Neural progenitor cell (in vitro differentiated cells): ENCODE measurements around the gene RAB36. TPM values are rescaled to one million over a fixed set of nuclear protein-coding genes. Genes with fewer than 3 reads are reported as not detected.

ENCODE experiments used
- DNase-seq: peaks from one replicate; pipeline ENCODE4 v3.0.0-alpha.2; 2016; ENCODE audit warnings: low spot score
- H2AFZ ChIP-seq: fragments of 200-600 bp; sonication (generic); replicated peaks from 2 replicates; pipeline ENCODE4 v1.6.1; 2016; ENCODE audit warnings: antibody characterized with exemption
- H3F3A ChIP-seq: fragments of 200-600 bp; sonication (generic); 2 replicates; pipeline ENCODE4 v1.6.1; 2016; ENCODE audit warnings: antibody characterized with exemption, low read depth
- H3K27ac ChIP-seq: fragments of 200-600 bp; sonication (generic); 2 replicates; pipeline ENCODE4 v1.5.1; 2016; ENCODE audit warnings: mild to moderate bottlenecking
- H3K27me3 ChIP-seq: fragments of 200-600 bp; sonication (generic); 2 replicates; pipeline ENCODE4 v1.6.1; 2016; ENCODE audit warnings: mild to moderate bottlenecking, moderate library complexity
- H3K36me3 ChIP-seq: fragments of 200-600 bp; sonication (generic); 2 replicates; pipeline ENCODE4 v1.5.1; 2016
- H3K4me1 ChIP-seq: fragments of 200-600 bp; sonication (generic); 2 replicates; pipeline ENCODE4 v1.6.1; 2016; ENCODE audit warnings: mixed run types
- H3K4me2 ChIP-seq: fragments of 200-600 bp; sonication (generic); 2 replicates; pipeline ENCODE4 v1.6.1; 2016
- H3K4me3 ChIP-seq: fragments of 200-600 bp; sonication (generic); 2 replicates; pipeline ENCODE4 v1.5.1; 2016
- H3K79me2 ChIP-seq: fragments of 200-600 bp; sonication (generic); 2 replicates; pipeline ENCODE4 v1.6.1; 2016; ENCODE audit warnings: low read depth
- H3K9ac ChIP-seq: fragments of 200-600 bp; sonication (generic); 2 replicates; pipeline ENCODE4 v1.6.1; 2016
- H3K9me3 ChIP-seq: fragments of 200-600 bp; sonication (generic); 2 replicates; pipeline ENCODE4 v1.5.1; 2016; ENCODE audit warnings: low read depth
- H4K20me1 ChIP-seq: fragments of 200-600 bp; sonication (generic); 2 replicates; pipeline ENCODE4 v1.6.1; 2016; ENCODE audit warnings: low read depth
- H3K27ac Mint-ChIP-seq: 3 replicates; pipeline ENCODE4 v1.8.0; 2021; ENCODE audit warnings: mixed read lengths
- H3K27me3 Mint-ChIP-seq: 2 replicates; pipeline ENCODE4 v1.8.0; 2022; ENCODE audit warnings: low read depth, mild to moderate bottlenecking, inconsistent platforms, moderate library complexity, mixed read lengths; ENCODE audit not compliant: insufficient read depth
- H3K36me3 Mint-ChIP-seq: 3 replicates; pipeline ENCODE4 v1.8.0; 2021; ENCODE audit warnings: mixed read lengths
- H3K4me1 Mint-ChIP-seq: 3 replicates; pipeline ENCODE4 v1.8.0; 2021; ENCODE audit warnings: mixed read lengths
- H3K4me3 Mint-ChIP-seq: 3 replicates; pipeline ENCODE4 v1.8.0; 2021; ENCODE audit warnings: mild to moderate bottlenecking, moderate library complexity, mixed read lengths
- H3K9me3 Mint-ChIP-seq: 3 replicates; pipeline ENCODE4 v1.8.0; 2020; ENCODE audit warnings: mixed read lengths
- CTCF ChIP-seq: fragments of 200-600 bp; sonication (generic); IDR thresholded peaks from 2 replicates; pipeline ENCODE4 v1.5.1; 2017; ENCODE audit warnings: antibody characterized with exemption, mild to moderate bottlenecking
- EZH2 ChIP-seq: fragments of 200-600 bp; sonication (generic); IDR thresholded peaks from 2 replicates; pipeline ENCODE4 v1.6.1; 2017; ENCODE audit warnings: antibody characterized with exemption, mild to moderate bottlenecking, moderate library complexity
- EZH2phosphoT487 ChIP-seq: fragments of 200-600 bp; sonication (generic); IDR thresholded peaks from 2 replicates; pipeline ENCODE4 v1.6.1; 2017; ENCODE audit warnings: antibody characterized with exemption
- total RNA-seq: library from RNA; depleted of rRNA; stranded (reverse); fragments of >200 nt; gene quantifications from 2 replicates; pipeline ENCODE4 v1.2.3, GENCODE V29; 2015; ENCODE audit warnings: low replicate concordance

Gene RAB36
- total RNA-seq, 1 donor from 2014 or later, result 2.9 TPM

GRCh38 chr22:23196165-23196564 lies 50.9 kb downstream of the RAB36 start:
- no peaks in the 10 kb centered on the region for H3K27me3 ChIP-seq
- no peak overlapping the region for H3K9ac ChIP-seq
- H3K27ac ChIP-seq, result no peak overlapping the region
- no peaks in the 10 kb centered on the region for H3K36me3 ChIP-seq
- Mint-ChIP-seq H3K27me3 (peaks cover 3% of the 10 kb centered on the region), H3K9me3 (peaks cover 2% of the 10 kb centered on the region), H3K4me3 (no peak overlapping the region), H3K4me1 (peaks cover 55% of the 10 kb centered on the region), H3K36me3 (peaks cover 33% of the 10 kb centered on the region), H3K27ac (peak overlapping the region; percentile 57)
- H3K9me3 ChIP-seq, result no peaks in the 10 kb centered on the region
- H3K4me3 ChIP-seq, result no peak overlapping the region
- H3K79me2 ChIP-seq, result peaks cover 100% of the 10 kb centered on the region
- TF ChIP-seq CTCF, result no peak
- TF ChIP-seq EZH2phosphoT487, result no peak
- TF ChIP-seq EZH2, result no peak
- no peak overlapping the region for H2AFZ ChIP-seq
- H3K4me1 ChIP-seq, result peaks cover 10% of the 10 kb centered on the region
- peaks cover 15% of the 10 kb centered on the region for H3F3A ChIP-seq
- H4K20me1 ChIP-seq, result peaks cover 85% of the 10 kb centered on the region
- no peak for DNase-seq
- no peak overlapping the region for H3K4me2 ChIP-seq

- Mint-ChIP-seq H3K4me3 (no peak overlapping the region), H3K4me1 (peaks cover 45% of the 10 kb centered on the region), H3K27ac (peak overlapping the region; percentile 70), H3K36me3 (peaks cover 26% of the 10 kb centered on the region), H3K9me3 (peaks cover 2% of the 10 kb centered on the region), H3K27me3 (peaks cover 3% of the 10 kb centered on the region)
- no peak overlapping the region for H3K4me2 ChIP-seq
- no peak overlapping the region for H3K4me3 ChIP-seq
- H3K79me2 ChIP-seq, result peaks cover 99% of the 10 kb centered on the region
- H3K27ac ChIP-seq, result no peak overlapping the region
- H3K36me3 ChIP-seq, result no peaks in the 10 kb centered on the region
- DNase-seq, result no peak
- peaks cover 10% of the 10 kb centered on the region for H3K4me1 ChIP-seq
- TF ChIP-seq EZH2 (no peak), CTCF (no peak), EZH2phosphoT487 (no peak)
- no peaks in the 10 kb centered on the region for H3K27me3 ChIP-seq
- H3K9me3 ChIP-seq, result no peaks in the 10 kb centered on the region
- H4K20me1 ChIP-seq, result peaks cover 70% of the 10 kb centered on the region
- no peak overlapping the region for H3K9ac ChIP-seq
- no peak overlapping the region for H2AFZ ChIP-seq
- H3F3A ChIP-seq, result peaks cover 15% of the 10 kb centered on the region
Measured at GRCh38 chr22:23197836-23198235, 52.6 kb downstream of the RAB36 start.

- Mint-ChIP-seq H3K4me3 (no peak overlapping the region), H3K9me3 (peaks cover 2% of the 10 kb centered on the region), H3K27ac (peak overlapping the region; percentile 83), H3K36me3 (peaks cover 28% of the 10 kb centered on the region), H3K4me1 (peaks cover 46% of the 10 kb centered on the region), H3K27me3 (peaks cover 3% of the 10 kb centered on the region)
- Histone ChIP-seq H3K27me3 (no peaks in the 10 kb centered on the region), H3K36me3 (no peaks in the 10 kb centered on the region), H3K79me2 (peaks cover 99% of the 10 kb centered on the region), H2AFZ (no peak overlapping the region), H3K4me1 (peaks cover 10% of the 10 kb centered on the region), H3K27ac (peak overlapping the region; percentile 85), H3F3A (peaks cover 15% of the 10 kb centered on the region), H3K9ac (no peak overlapping the region), H3K9me3 (no peaks in the 10 kb centered on the region), H3K4me2 (peak overlapping the region; percentile 22), H3K4me3 (no peak overlapping the region), H4K20me1 (peaks cover 70% of the 10 kb centered on the region)
- no peak for TF ChIP-seq EZH2
- no peak for TF ChIP-seq EZH2phosphoT487
- TF ChIP-seq CTCF, result no peak
- DNase-seq, result peak; percentile 62
Measured at GRCh38 chr22:23199159-23199558, 53.9 kb downstream of the RAB36 start.
